Activated CD8-positive, alpha-beta memory T cell treated with anti-CD3 and anti-CD28 coated beads for 36 hours (primary cell): Measurements from ENCODE around the gene NFASC. TPM values are rescaled to one million over a fixed set of nuclear protein-coding genes. Genes with fewer than 3 reads are reported as not detected.

Experiments
- CTCF ChIA-PET: fragments of 350-600 bp; sonication (Branson Sonifier 250); formaldehyde crosslinking; loops from one replicate; lab custom pipeline; 2021; ENCODE audit warnings: antibody characterized with exemption; lab: Charles Lee
- POLR2A ChIA-PET: fragments of 350-600 bp; sonication (Branson Sonifier 250); formaldehyde crosslinking; loops from one replicate; lab custom pipeline; 2021; ENCODE audit warnings: antibody characterized with exemption; lab: Charles Lee
- total RNA-seq, 2 experiments: library from RNA; stranded (reverse); gene quantifications; one replicate each; pipeline ENCODE4 v1.2.3, GENCODE V29; 2021

NFASC gene
- under 1 TPM; 0.08 to 0.13 TPM for total RNA-seq

GRCh38 chr1:204870160-204870912 lies at the start of gene NFASC:
Gene NFASC (plus strand): TSS chr1:204870862. CDS start chr1:204944316, 73,454 bp downstream.
- ChIA-PET POLR2A (no interaction called here), CTCF (no interaction called here)

DNA sequence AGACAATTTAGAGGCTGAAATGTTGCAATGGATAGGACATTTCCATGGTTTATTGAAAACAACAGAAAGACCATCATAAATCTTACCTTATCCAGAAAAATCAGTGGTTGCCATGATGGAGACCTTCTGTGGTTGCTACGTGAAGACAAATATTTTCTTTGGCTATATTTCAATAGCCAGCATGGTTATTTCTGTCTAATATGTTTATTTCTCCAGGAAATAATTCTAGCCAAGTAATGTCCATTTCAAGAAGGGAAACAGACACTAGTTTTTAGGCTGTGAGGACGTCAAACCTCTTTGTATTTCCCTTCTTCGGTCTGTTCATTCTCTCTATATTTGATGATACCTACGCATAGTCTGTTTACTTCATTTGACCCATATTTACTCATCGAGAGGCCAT lies 49.2 kb upstream of the NFASC start:
- CTCF ChIA-PET, result interaction anchor here (0.7 to 1.1 kb wide), 2 partner anchors 14 to 34 kb away, joined by 3 to 6 read pairs; no protein-coding TSS in a partner anchor
- POLR2A ChIA-PET, result no interaction called here

- POLR2A ChIA-PET, result interaction anchor here (0.7 kb wide), 1 partner anchor 219 kb away, joined by 6 read pairs; no protein-coding TSS in a partner anchor
- CTCF ChIA-PET, result interaction anchor here (2.0 kb wide), 1 partner anchor 15 kb away, joined by 6 read pairs; no protein-coding TSS in a partner anchor
Measured at GRCh38 chr1:204821924-204822323, 48.7 kb upstream of the NFASC start.

DNA sequence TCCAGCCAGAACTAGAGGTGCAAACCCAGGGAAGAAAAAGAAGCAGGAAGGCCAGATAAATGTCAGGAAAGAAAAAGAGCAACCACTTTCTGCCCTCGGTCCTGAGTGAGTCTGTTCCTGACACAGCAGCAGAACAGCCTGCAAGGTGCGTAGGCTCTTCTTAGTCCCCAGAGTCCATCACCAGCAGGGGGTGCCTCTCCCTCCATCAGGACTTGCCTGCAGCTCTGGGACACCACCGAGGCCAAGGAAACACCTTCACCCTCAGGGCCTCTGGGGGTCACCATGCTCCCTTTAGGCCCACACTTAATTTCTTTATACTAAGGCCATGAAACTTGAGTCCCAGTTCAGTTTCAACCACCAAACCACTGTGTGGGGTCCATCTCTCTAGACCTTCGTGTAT lies 43.7 kb upstream of the NFASC start:
- CTCF ChIA-PET, result interaction anchor here (0.8 kb wide), 1 partner anchor 19 kb away, joined by 3 read pairs; no protein-coding TSS in a partner anchor
- POLR2A ChIA-PET, result no interaction called here

- ChIA-PET CTCF (no interaction called here), POLR2A (no interaction called here)
Measured at GRCh38 chr1:204828352-204828850, 42.3 kb upstream of the NFASC start.

GRCh38 chr1:204829133-204829825 lies 41.4 kb upstream of the NFASC start:
- CTCF ChIA-PET, result no interaction called here

GRCh38 chr1:204830747-204831146 lies 39.9 kb upstream of the NFASC start:
- POLR2A ChIA-PET, result no interaction called here
- CTCF ChIA-PET, result no interaction called here

More at GRCh38 chr1:204829133-204829825, 41.4 kb upstream of the NFASC start:
- POLR2A ChIA-PET, result no interaction called here

GRCh38 chr1:204831186-204831585 lies 39.5 kb upstream of the NFASC start:
- CTCF ChIA-PET, result no interaction called here
- POLR2A ChIA-PET, result no interaction called here

DNA sequence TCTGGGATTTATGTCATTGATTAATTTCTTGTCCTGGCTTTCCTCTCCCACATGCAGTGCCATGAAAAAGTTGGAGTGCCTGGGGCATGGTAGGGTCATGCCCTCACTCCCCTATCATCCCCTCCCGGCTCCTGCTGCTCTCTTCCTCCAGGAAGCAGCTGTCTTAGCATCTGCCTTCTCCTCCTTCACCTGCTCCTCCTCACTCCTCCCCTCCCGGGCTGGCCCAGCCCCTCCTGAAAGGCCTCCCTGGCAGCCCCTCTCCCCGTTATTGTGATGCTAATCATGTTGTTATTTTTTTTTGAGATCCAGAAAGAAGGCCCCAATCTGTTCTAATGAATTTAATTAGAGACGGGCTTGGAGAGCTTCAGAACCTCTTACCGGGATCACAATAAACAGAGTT lies 36.3 kb upstream of the NFASC start:
- ChIA-PET POLR2A (no interaction called here), CTCF (no interaction called here)

DNA sequence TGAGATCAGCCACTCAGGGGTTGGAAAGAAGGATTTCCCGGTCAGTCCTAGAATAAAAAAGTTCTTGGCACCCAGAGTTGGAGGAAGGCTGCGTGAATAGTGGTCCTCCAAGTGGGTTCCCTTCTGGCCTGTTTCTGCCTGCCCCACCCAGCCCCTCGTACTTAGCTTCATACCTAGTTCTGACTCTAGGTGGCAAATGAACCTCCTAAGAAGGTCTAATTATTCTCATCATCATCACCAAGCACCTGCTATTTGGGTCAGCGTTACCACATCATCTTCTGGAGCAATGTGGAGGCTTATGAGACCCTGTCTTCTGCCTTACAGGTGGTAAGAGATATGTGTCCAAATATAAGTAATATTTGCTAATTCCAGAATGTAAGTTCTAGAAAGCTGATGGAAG lies 35.9 kb upstream of the NFASC start:
- CTCF ChIA-PET, result no interaction called here
- POLR2A ChIA-PET, result no interaction called here

- POLR2A ChIA-PET, result no interaction called here
- CTCF ChIA-PET, result no interaction called here
Measured at GRCh38 chr1:204835737-204836136, 34.9 kb upstream of the NFASC start.

DNA sequence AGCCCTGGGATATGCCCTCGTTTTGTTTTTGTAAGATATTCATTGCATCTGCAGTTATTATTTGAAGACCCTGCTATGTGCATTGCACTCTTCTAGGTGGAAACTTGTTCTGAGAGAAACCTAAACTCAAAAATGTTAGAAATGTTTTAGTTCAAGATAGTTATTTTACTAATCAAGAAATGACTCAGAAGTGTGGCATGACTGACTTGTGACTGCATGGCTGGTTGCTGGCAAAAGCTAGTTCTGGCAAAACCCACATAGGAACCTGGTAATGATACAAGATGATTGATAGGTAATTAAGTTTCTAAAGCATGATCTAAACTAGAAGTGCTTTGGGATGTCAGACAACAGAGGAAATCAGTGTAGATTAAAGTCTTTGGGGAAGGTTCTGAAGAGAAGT lies 33.8 kb upstream of the NFASC start:
- ChIA-PET CTCF (no interaction called here), POLR2A (no interaction called here)

DNA sequence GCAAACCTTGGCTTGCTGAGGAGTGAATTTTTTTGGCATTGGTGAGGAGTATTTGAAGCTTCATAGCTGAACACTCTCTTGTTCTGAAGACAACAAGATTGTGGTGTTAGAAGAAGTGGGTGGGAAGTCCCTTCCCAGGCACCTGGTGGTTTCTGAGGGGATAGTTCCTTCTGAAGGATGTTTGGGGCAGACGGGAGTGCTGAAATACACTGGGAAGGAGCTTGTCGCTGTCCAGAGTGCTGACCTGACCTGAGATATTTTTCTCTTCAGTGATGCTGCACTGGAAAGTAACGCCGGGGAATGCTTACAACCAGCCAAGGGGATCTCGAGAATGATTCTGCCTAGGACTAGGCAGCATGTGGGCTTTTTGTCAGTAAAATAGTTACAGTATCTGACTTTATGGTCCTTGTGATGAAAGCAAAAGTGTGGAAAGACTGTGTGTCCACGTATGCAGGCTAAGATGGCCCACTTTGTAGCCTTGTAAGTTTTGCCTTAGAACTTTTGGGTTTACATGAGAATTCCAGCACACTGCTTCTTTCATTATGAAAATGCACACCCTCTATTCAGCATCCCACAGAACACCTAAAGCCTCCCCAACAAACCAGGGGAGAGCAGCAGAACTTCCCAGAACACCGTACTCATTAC lies 33.1 kb upstream of the NFASC start:
- ChIA-PET CTCF (no interaction called here), POLR2A (no interaction called here)

- ChIA-PET CTCF (no interaction called here), POLR2A (no interaction called here)
Measured at GRCh38 chr1:204841316-204841715, 29.3 kb upstream of the NFASC start.

DNA sequence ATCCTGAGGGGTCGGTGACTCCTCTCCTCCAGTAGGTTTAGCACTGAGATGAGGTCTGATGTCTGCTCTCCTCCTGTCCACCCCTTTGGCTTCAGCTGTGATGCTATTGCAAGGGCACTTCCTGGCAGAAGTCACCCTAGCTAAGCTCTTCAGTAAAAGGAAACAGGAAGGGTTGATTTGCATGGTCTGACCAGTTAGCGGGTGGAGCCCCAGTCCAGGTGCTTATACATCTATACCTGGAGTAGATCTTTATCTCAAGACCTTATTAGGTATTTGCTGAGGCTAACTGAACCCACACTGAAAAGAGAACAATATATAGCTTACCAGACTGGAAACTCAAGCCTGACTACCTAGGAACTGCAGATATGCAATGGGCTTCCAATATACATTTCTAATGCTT lies 28.9 kb upstream of the NFASC start:
- CTCF ChIA-PET, result no interaction called here
- POLR2A ChIA-PET, result no interaction called here

GRCh38 chr1:204842369-204842768 lies 28.3 kb upstream of the NFASC start:
- CTCF ChIA-PET, result no interaction called here
- POLR2A ChIA-PET, result no interaction called here

- CTCF ChIA-PET, result no interaction called here
Measured at GRCh38 chr1:204842892-204843291, 27.8 kb upstream of the NFASC start.

DNA sequence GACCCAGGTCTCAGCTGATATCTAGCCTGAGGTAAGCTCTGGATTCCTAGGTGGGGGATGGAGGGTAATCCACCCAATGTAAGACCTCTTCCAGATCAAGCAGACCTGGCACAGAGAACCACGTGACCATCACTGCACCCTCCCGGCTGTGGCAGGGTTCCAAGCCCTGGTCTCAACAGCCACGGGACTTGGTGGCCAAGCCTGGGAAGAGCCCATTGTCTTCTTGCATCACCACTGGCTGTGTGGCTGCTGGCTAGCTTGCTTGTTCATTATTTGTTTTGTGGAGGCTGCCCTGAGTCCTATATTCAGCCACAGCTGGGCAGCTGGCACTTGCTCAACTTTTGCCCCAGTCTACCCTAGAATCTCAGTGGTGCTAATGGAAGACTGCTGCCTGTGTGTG lies 24.1 kb upstream of the NFASC start:
- POLR2A ChIA-PET, result no interaction called here

More at GRCh38 chr1:204842892-204843291, 27.8 kb upstream of the NFASC start:
- POLR2A ChIA-PET, result no interaction called here

DNA sequence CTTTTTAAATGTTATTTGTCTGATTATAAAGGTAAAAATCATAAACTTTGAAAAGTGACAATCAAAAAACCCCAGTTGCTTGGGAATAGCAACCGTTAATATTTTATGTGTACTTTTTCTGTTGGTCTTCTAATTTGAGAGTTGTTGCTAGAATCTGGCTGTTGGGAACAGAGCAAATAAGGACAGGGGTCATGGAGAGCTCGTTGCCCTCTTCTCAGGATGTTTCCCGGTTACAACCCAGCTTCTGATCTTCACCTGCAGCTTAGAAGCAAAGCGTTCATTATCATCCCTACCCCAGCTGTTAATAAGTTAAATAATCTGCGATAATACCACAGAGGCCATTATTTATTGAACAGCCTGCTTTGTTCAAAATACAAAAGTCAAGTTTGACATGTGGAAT lies 22.1 kb upstream of the NFASC start:
- POLR2A ChIA-PET, result no interaction called here

More for the DNA sequence above, 24.1 kb upstream of the NFASC start:
- CTCF ChIA-PET, result no interaction called here

GRCh38 chr1:204852854-204853253 lies 17.8 kb upstream of the NFASC start:
- ChIA-PET POLR2A (no interaction called here), CTCF (no interaction called here)

More for the DNA sequence above, 22.1 kb upstream of the NFASC start:
- CTCF ChIA-PET, result no interaction called here
